ENCODE results near the gene CYP26C1. TPM values are rescaled to one million over a fixed set of nuclear protein-coding genes. Genes with fewer than 3 reads are reported as not detected.

Gene CYP26C1
- total and polyA plus RNA-seq, 2 donors from 2014 or later = 0.09 to 0.35 TPM

- Histone ChIP-seq H3K27ac (ENCODE audit: low read depth in 2 of 2, low read length in 2 of 2) (no peak overlapping the region), H3K36me3 (ENCODE audit: control insufficient read depth in 2 of 3, insufficient read depth in 3 of 3, low read length in 3 of 3) (no peaks in the 10 kb centered on the region), H3K9ac (ENCODE audit: low read length in 3 of 3) (no peak overlapping the region), H3K27me3 (ENCODE audit: control insufficient read depth, insufficient read depth, low read length) (no peaks in the 10 kb centered on the region), H3K9me3 (ENCODE audit: control insufficient read depth in 2 of 3, insufficient read depth in 1 of 3, low read length in 3 of 3) (no peaks in the 10 kb centered on the region), H3K4me3 (ENCODE audit: low read length in 3 of 3) (no peak overlapping the region), H3K4me1 (ENCODE audit: control insufficient read depth in 2 of 3, insufficient read depth in 2 of 3, low read depth in 1 of 3, low read length in 3 of 3) (no peaks in the 10 kb centered on the region)
- no peak for TF ChIP-seq CTCF (IDR thresholded peaks at IDR 0.05; ENCODE audit: borderline replicate concordance, extremely low read depth, insufficient read depth)
- no peak for FAIRE-seq
- no peak for DNase-seq
- intact Hi-C loops (cut with DNase I) = no loop called here
These were observed 28.3 kb upstream of the CYP26C1 start for GRCh38 chr10:93032105-93032808.

- no peaks in the 10 kb centered on the region for H3K9me3 ChIP-seq (ENCODE audit: control insufficient read depth in 2 of 3, insufficient read depth in 1 of 3, low read length in 3 of 3)
These were observed 27.8 kb upstream of the CYP26C1 start for GRCh38 chr10:93032809-93033137.

GRCh38 chr10:93034426-93034825 is 26.2 kb upstream of the CYP26C1 start:
- no peaks in the 10 kb centered on the region for H3K36me3 ChIP-seq (ENCODE audit: control insufficient read depth in 2 of 3, insufficient read depth in 3 of 3, low read length in 3 of 3)
- intact Hi-C loops (cut with DNase I) = no loop called here
- no peaks in the 10 kb centered on the region for H3K9me3 ChIP-seq (ENCODE audit: control insufficient read depth in 2 of 3, insufficient read depth in 1 of 3, low read length in 3 of 3)
- no peak for DNase-seq
- H3K9ac ChIP-seq (ENCODE audit: low read length in 3 of 3) = no peak overlapping the region
- H3K27me3 ChIP-seq (ENCODE audit: control insufficient read depth, insufficient read depth, low read length) = no peaks in the 10 kb centered on the region
- FAIRE-seq = no peak
- no peak for TF ChIP-seq CTCF (IDR thresholded peaks at IDR 0.05; ENCODE audit: borderline replicate concordance, extremely low read depth, insufficient read depth)
- no peak overlapping the region for H3K27ac ChIP-seq (ENCODE audit: low read depth in 2 of 2, low read length in 2 of 2)
- H3K4me3 ChIP-seq (ENCODE audit: low read length in 3 of 3) = no peak overlapping the region
- H3K4me1 ChIP-seq (ENCODE audit: control insufficient read depth in 2 of 3, insufficient read depth in 2 of 3, low read depth in 1 of 3, low read length in 3 of 3) = no peaks in the 10 kb centered on the region

More at GRCh38 chr10:93032809-93033137, 27.8 kb upstream of the CYP26C1 start:
- no peaks in the 10 kb centered on the region for H3K4me1 ChIP-seq (ENCODE audit: control insufficient read depth in 2 of 3, insufficient read depth in 2 of 3, low read depth in 1 of 3, low read length in 3 of 3)
- intact Hi-C loops (cut with DNase I) = no loop called here
- no peaks in the 10 kb centered on the region for H3K27me3 ChIP-seq (ENCODE audit: control insufficient read depth, insufficient read depth, low read length)
- no peak overlapping the region for H3K9ac ChIP-seq (ENCODE audit: low read length in 3 of 3)
- H3K27ac ChIP-seq (ENCODE audit: low read depth in 2 of 2, low read length in 2 of 2) = no peak overlapping the region
- no peaks in the 10 kb centered on the region for H3K36me3 ChIP-seq (ENCODE audit: control insufficient read depth in 2 of 3, insufficient read depth in 3 of 3, low read length in 3 of 3)
- DNase-seq (no peak), FAIRE-seq (no peak)
- TF ChIP-seq CTCF (IDR thresholded peaks at IDR 0.05; ENCODE audit: borderline replicate concordance, extremely low read depth, insufficient read depth) = no peak
- no peak overlapping the region for H3K4me3 ChIP-seq (ENCODE audit: low read length in 3 of 3)

GRCh38 chr10:93039110-93039509 is 21.5 kb upstream of the CYP26C1 start:
- no peak for DNase-seq
- Histone ChIP-seq H3K36me3 (ENCODE audit: control insufficient read depth in 2 of 3, insufficient read depth in 3 of 3, low read length in 3 of 3) (no peaks in the 10 kb centered on the region), H3K9ac (ENCODE audit: low read length in 3 of 3) (no peak overlapping the region), H3K4me1 (ENCODE audit: control insufficient read depth in 2 of 3, insufficient read depth in 2 of 3, low read depth in 1 of 3, low read length in 3 of 3) (no peaks in the 10 kb centered on the region), H3K4me3 (ENCODE audit: low read length in 3 of 3) (no peak overlapping the region), H3K9me3 (ENCODE audit: control insufficient read depth in 2 of 3, insufficient read depth in 1 of 3, low read length in 3 of 3) (no peaks in the 10 kb centered on the region), H3K27ac (ENCODE audit: low read depth in 2 of 2, low read length in 2 of 2) (no peak overlapping the region), H3K27me3 (ENCODE audit: control insufficient read depth, insufficient read depth, low read length) (no peaks in the 10 kb centered on the region)
- intact Hi-C loops (cut with DNase I) = no loop called here
- no peak for TF ChIP-seq CTCF (IDR thresholded peaks at IDR 0.05; ENCODE audit: borderline replicate concordance, extremely low read depth, insufficient read depth)
- FAIRE-seq = no peak

Data from kidney (tissue), 14 donors.